HL-60 (cell line): ENCODE measurements around the gene AGPAT1.
A peak's percentile ranks its signal among the peaks of the same experiment; 100 is the strongest.

Experiments
- DNase-seq, 2 experiments: peaks; one replicate each; pipeline ENCODE4 v3.0.0-alpha.2; 2010 to 2020; ENCODE audit warnings: low read depth in 1 of 2, low spot score in 1 of 2
- H3K27ac ChIP-seq: fragments of 250-450 bp; sonication (Bioruptor Pico); replicated peaks from 2 replicates; pipeline ENCODE4 v1.5.1; 2020; ENCODE audit warnings: mild to moderate bottlenecking, moderate library complexity
- H3K27me3 ChIP-seq: fragments of 250-450 bp; sonication (Bioruptor Pico); 2 replicates; pipeline ENCODE4 v1.5.1; 2021; ENCODE audit warnings: mild to moderate bottlenecking, moderate library complexity; ENCODE audit not compliant: insufficient read depth, poor library complexity, severe bottlenecking
- H3K4me3 ChIP-seq: replicated peaks from 2 replicates; pipeline ENCODE4 v1.5.1; 2011; ENCODE audit warnings: mild to moderate bottlenecking, control low read depth, low read length; ENCODE audit not compliant: insufficient read depth
- GABPA ChIP-seq: IDR thresholded peaks from 2 replicates; pipeline ENCODE4 v1.6.1; 2012; ENCODE audit warnings: low read depth
- POLR2AphosphoS5 ChIP-seq: IDR thresholded peaks from 2 replicates; pipeline ENCODE4 v1.6.1; 2012; ENCODE audit warnings: low read depth
- SPI1 ChIP-seq: IDR thresholded peaks from 2 replicates; pipeline ENCODE4 v1.6.1; 2012; ENCODE audit warnings: low read depth, mild to moderate bottlenecking, borderline replicate concordance
- TF ChIP-seq, protein P1 (sequence below): IDR thresholded peaks from 2 replicates; pipeline ENCODE4 v1.6.1; 2012; ENCODE audit warnings: low read depth; ENCODE audit not compliant: insufficient replicate concordance
- TF ChIP-seq, protein P2 (sequence below): IDR thresholded peaks from one replicate; pipeline ENCODE4 v1.5.1; 2011; ENCODE audit warnings: low read length, control low read depth, inconsistent platforms; ENCODE audit not compliant: insufficient read depth

Gene AGPAT1

DNA sequence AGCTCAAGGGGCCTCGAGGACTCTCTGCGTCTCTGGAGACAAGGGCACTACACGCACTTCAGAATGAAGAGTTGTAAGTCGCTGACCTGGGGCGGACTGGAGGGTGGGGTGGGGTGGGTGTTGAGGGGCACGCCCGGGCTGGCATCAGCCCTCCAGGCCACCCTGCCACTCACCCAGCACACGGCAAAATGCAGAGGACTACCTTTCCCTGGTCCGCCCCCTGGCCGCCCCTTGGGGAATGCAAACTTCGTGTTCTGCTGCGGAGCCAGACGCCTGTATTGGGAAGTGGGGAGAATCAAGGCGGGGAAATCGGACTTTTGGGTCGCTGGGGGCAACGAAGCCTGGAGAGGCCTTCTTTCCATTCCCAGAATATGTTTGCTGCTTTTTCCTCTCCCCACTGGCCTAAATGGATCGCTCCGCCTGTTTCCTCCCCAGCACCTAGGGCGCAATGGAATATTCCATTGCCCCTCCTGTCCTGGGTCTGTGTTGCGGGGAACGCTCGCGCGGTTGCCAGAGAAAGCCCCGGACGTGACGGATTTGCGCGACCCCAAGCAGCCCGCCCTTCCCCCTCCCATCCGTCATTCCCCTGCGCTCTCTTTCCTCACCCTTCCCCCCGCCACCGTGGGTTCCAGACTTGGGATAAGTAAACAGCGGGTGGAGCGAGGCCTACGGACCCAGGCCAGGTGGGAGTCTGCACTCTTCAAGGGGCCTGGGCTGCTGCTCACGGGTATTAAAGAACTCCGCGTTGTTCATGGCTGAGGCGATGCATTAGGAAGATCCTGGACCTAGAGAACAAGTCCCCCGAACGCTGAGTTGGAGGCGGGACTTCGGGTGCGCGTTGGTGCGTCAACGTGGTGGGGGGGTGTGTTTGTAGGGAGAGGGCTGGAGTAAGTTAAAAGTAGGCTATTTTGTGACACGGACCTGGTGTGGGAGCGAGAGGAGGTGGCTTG is 22.0 kb downstream of the AGPAT1 start, which contains the start of gene PPT2:
Gene PPT2 (plus strand): TSS at position 578 of the 950 bp plus-strand sequence. CDS start 454 bp downstream, outside the sequence.
- peak within 1 kb of the TSS; percentile 66 for H3K4me3 ChIP-seq
- TF ChIP-seq GABPA: no peak
- TF ChIP-seq SPI1: no peak
- no peak for TF ChIP-seq POLR2AphosphoS5
- TF ChIP-seq, protein P1, sequence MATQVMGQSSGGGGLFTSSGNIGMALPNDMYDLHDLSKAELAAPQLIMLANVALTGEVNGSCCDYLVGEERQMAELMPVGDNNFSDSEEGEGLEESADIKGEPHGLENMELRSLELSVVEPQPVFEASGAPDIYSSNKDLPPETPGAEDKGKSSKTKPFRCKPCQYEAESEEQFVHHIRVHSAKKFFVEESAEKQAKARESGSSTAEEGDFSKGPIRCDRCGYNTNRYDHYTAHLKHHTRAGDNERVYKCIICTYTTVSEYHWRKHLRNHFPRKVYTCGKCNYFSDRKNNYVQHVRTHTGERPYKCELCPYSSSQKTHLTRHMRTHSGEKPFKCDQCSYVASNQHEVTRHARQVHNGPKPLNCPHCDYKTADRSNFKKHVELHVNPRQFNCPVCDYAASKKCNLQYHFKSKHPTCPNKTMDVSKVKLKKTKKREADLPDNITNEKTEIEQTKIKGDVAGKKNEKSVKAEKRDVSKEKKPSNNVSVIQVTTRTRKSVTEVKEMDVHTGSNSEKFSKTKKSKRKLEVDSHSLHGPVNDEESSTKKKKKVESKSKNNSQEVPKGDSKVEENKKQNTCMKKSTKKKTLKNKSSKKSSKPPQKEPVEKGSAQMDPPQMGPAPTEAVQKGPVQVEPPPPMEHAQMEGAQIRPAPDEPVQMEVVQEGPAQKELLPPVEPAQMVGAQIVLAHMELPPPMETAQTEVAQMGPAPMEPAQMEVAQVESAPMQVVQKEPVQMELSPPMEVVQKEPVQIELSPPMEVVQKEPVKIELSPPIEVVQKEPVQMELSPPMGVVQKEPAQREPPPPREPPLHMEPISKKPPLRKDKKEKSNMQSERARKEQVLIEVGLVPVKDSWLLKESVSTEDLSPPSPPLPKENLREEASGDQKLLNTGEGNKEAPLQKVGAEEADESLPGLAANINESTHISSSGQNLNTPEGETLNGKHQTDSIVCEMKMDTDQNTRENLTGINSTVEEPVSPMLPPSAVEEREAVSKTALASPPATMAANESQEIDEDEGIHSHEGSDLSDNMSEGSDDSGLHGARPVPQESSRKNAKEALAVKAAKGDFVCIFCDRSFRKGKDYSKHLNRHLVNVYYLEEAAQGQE: no peak
- TF ChIP-seq, protein P2, sequence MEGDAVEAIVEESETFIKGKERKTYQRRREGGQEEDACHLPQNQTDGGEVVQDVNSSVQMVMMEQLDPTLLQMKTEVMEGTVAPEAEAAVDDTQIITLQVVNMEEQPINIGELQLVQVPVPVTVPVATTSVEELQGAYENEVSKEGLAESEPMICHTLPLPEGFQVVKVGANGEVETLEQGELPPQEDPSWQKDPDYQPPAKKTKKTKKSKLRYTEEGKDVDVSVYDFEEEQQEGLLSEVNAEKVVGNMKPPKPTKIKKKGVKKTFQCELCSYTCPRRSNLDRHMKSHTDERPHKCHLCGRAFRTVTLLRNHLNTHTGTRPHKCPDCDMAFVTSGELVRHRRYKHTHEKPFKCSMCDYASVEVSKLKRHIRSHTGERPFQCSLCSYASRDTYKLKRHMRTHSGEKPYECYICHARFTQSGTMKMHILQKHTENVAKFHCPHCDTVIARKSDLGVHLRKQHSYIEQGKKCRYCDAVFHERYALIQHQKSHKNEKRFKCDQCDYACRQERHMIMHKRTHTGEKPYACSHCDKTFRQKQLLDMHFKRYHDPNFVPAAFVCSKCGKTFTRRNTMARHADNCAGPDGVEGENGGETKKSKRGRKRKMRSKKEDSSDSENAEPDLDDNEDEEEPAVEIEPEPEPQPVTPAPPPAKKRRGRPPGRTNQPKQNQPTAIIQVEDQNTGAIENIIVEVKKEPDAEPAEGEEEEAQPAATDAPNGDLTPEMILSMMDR: no peak
- peaks cover 32% of the 10 kb centered on the region for H3K27me3 ChIP-seq
- no peak within 1 kb of the TSS; the same call in 1 of the 2 replicates for H3K27ac ChIP-seq
- DNase-seq: peak; percentile 39 to 62

DNA sequence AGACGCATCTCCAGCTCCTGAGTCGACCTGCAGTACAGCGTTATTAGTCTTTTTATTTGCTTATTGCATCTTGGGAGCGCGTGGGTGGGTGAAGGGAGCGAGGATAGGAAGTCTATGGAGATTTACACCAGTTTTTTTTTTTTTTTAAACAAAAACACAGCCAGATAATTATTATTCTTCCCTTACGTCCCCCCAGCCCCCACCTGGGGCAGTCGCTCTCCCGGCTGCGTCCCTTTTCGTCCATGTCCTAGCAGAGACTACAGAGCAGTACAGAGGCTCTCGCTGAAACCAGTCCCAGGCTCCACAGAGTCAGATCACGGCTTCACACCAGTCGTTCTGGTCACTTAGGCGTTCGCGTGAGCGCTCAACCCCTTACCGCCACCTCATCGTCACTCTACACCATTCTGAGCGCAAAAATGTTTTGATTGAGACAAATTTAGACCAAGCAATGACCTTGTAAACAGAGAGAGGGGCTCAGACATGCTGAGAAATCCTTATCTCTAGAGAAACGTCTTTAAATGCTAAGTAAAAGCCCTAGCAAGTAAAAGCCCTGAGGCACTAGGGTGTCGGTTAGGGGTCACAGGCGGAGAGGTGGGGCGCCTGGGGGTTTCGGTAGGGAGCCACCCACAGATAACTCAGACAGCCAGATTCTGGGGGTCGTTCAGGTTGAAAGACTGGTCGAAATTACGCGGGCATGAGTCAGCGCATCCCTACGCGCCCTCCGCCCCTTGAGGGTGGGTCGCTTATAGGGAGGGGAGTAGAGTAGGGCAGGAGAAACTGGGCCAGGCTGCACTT is 22.9 kb downstream of the AGPAT1 start:
- DNase-seq: no peak
- no peak for TF ChIP-seq GABPA
- TF ChIP-seq, protein P2: no peak
- no peak for TF ChIP-seq SPI1
- TF ChIP-seq, protein P1: no peak
- H3K27ac ChIP-seq: no peak overlapping the region
- H3K4me3 ChIP-seq: no peak overlapping the region
- peaks cover 39% of the 10 kb centered on the region for H3K27me3 ChIP-seq

DNA sequence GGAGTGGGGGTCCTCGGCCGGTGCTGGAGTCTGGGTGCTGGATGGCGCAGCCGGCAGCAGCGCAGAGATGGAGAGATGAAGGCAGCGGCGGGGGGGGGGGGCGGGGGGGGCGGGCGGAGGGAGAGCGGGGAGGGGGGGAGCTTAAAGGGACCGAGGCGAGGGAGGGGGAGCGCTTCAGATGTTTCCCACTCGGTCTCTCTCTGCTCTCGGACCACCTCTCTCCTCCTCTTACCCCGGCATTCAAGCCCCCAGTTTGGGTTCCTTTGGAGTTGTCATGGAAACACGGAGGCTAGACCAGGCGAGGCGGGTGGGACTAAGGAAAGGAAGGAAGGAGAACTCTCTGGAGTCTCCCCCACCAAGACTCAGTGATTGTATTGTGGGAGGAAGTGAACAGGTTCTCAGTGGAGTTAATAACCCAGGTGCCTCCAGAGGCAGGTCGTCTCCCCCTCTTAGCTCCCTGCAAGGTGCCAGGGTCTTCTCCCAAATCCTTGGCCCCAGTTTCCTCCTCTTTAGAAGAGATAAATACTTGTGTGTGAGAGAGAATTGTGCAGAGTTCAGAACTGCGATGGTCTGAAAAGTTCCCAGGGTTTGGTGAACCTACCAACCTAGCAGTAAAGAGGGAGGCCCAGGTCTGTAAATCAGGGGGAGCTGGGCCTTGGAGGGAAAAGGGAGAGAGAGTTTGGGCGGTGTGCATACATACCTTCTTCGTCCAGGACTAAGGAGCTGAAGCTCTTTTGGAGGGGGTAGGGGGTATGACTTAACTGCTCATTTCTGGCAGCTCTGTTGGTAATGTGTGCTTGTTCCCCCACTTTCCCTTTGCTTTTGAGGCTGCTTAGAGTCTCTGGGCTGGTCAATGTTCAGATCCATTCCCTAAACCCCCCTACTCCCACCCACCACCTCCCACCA is 23.8 kb downstream of the AGPAT1 start, which contains the start of gene PRRT1:
Gene PRRT1 (minus strand): TSS at position 77 of the 906 bp plus-strand sequence. CDS start 112 bp downstream, outside the sequence.
- Histone ChIP-seq H3K27me3 (peaks cover 48% of the 10 kb centered on the region), H3K27ac (no peak within 1 kb of the TSS), H3K4me3 (no peak within 1 kb of the TSS)
- no peak for DNase-seq
- TF ChIP-seq GABPA (no peak), POLR2AphosphoS5 (no peak), SPI1 (no peak)
- TF ChIP-seq, protein P1: no peak
- TF ChIP-seq, protein P2: no peak
